Stimulated activated CD8-positive, alpha-beta memory T cell treated with anti-CD3 and anti-CD28 coated beads, Interleukin-7, amount 100 ng/mL, for 4 hours (primary cell): ENCODE measurements around the gene TTC39B.

ENCODE experiments used
- DNase-seq, 2 donors: peaks; one replicate each; pipeline ENCODE4 v3.0.0-alpha.2; 2020; ENCODE audit warnings: low read depth in 2 of 2

TTC39B gene

GRCh38 chr9:15178631-15179030 is 128.4 kb downstream of the TTC39B start:
- no peak for DNase-seq

GRCh38 chr9:15176836-15177235 is 130.2 kb downstream of the TTC39B start:
- no peak for DNase-seq

DNA sequence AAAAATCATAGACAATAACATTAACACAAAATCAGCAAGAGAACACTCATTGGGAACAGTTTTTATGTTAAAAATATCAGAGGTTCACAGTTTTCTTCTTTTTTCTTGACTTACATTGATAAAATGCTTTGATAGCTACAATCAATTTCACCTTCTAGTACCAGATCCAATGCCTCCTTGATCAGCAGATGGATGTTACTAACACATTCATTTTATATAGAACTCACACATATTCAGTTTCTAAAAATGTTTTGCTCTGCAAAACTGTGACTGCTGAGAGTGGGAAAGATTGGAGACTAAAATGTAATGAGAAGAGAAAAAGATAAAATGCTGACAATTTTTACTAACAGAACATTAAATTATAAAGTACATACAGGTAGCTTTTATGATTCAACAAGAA is 143.1 kb downstream of the TTC39B start:
- no peak for DNase-seq

- DNase-seq = no peak
Measured at GRCh38 chr9:15161753-15162152, 145.3 kb downstream of the TTC39B start.

DNA sequence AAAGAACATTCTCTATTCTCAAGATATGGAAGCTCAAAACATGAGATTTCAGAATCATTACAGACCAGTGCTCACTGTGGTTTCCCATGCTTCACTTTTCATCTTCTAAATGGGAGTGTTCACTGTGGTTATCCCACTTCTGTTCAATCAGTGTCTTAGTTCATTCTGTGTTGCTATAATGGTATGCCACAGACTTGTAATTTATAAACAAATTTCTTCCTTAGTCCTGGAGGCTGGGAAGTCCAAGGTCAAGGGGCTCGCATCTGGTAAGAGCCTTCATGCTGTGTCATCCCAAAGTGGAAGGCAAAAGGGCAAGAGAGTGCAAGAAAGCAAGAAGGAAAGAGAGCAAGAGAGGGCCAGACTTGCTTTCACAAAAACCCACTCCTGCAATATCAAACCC is 146.3 kb downstream of the TTC39B start:
- no peak for DNase-seq

- no peak for DNase-seq
Measured at GRCh38 chr9:15158064-15158463, 149.0 kb downstream of the TTC39B start.

- DNase-seq = no peak
Measured at GRCh38 chr9:15157381-15157780, 149.6 kb downstream of the TTC39B start.

DNA sequence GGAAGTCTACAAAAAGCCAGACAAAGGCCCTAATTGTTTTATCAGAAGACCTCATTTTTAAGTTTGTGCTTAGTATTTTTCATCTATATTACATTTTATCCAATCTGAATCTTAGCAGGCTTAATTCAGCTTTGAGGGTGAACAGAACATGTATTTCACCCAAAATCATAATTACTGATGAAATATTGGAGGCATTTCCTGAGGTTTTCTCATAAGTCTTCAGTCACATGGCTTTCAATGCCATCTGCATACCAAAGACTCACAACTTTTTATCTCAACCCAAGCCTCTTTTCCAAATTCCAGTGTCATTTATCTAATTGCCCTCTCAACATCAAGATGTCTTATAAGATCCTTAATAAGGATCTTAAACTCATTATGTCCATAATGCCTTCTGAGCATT is 150.8 kb downstream of the TTC39B start:
- no peak for DNase-seq

- DNase-seq = no peak
Measured at GRCh38 chr9:15155826-15156225, 151.2 kb downstream of the TTC39B start.

DNA sequence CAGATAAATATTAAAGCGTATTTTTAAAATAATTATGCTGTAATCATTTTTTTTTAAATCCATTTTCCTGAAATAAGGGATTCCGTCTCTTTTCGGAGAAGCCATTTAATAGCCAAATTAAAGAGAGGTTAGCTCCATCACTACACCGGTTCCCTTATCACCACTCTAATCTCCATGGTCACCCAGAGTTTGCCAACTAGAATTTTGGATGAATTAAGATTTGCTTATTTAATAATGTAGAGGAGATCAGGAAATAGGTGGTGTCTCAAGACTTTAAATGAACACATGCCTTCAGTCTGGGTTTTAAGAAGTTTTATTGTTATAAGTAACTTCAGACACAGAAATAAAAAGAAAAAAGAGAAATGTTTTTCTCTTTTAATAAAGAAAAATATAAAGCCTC is 151.7 kb downstream of the TTC39B start:
- no peak for DNase-seq

DNA sequence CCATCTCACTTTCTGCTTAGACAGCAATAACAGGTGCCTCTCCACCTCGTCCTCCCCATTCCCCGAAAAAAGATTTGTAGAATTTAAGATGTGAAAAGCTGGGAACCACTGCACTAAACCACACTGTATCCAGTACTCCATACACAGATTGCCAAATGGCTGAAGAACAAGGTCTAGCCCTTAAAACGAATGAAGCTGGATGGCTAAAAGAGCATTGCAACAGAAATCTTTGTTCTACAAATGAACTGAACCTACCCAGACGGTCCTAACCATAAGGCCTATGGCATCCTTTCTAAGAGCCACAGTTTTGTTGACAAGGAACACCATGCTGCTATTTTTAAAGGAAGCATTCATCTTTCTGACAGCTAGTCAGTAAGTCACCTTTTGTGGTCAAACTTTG is 152.3 kb downstream of the TTC39B start:
- no peak for DNase-seq

DNA sequence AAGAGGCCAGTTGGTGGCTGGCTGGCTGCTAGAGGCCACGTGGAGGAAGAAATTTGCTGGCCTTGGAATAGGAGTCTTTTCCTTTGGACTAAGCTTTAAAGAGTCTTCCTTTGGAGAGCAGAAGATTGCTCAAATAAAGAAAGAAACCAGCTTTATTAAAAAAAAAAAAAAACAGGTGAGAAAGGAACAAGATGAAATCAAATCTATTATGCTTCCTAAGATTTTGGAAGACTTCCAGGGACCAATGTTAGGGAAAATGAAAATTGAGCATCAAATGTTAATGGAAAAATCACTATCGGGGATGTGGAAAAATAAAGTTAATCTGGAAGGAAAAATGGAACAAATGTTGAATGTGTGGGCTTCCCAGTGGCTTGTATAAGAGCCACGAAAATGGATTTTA is 153.1 kb downstream of the TTC39B start:
- DNase-seq = no peak

DNA sequence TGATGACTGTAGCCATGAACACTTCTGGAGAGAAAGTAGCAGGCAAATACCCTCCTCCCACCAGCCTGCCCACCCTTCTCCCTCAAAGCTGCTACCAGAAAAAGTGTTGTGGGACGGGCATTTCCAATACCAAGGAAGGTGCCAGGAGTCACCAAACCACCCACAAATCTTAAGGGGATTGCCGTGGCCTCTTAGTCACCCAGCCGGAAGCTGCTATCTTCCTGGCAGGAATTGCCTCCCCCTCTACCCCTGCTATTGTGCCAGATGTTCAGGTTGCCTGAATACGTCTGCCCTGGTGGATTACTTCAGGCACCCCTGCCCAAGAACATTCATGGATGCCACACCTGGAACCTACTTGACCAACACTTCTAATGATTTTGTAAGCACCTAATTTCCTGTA is 156.1 kb downstream of the TTC39B start:
- no peak for DNase-seq

- DNase-seq = no peak
Measured at GRCh38 chr9:15149450-15149849, 157.6 kb downstream of the TTC39B start.

- DNase-seq = no peak
Measured at GRCh38 chr9:15146268-15146700, 160.7 kb downstream of the TTC39B start.

GRCh38 chr9:15144622-15145061 is 162.4 kb downstream of the TTC39B start:
- DNase-seq = no peak

GRCh38 chr9:15142878-15143534 is 164.0 kb downstream of the TTC39B start:
- no peak for DNase-seq

- no peak for DNase-seq
Measured at GRCh38 chr9:15140051-15140450, 167.0 kb downstream of the TTC39B start.

DNA sequence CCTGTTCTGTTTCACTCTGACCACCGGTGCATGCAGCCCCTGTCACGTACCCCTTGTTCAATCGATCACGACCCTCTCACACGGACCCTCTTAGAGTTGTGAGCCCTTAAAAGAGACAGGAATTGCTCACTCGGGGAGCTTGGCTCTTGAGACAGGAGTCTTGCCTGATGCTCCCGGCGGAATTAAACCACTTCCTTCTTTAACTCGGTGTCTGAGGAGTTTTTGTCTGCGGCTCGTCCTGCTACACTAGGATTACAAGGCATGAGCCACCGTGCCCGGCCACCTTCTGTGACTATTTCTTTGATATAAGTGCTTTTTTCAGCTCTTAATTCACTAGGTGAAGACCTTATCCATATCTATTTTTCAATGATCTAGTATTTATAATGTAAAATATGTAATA is 167.5 kb downstream of the TTC39B start:
- no peak for DNase-seq

DNA sequence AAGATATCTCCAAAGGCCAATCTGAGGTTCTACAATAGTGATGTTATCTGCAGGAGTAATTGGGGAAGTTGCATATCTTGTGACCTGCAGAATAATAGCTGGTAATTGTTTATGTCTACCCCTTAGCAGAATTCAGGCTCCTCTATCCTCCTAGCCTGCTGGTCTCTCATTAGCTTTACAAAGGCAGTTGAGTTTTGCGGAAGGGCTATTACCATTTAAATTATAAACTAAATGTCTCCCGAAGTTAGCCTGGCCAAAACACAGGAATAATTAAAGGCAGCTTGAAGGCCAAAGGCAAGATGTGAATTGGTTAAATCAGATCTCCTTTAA is 168.7 kb downstream of the TTC39B start:
- no peak for DNase-seq

DNA sequence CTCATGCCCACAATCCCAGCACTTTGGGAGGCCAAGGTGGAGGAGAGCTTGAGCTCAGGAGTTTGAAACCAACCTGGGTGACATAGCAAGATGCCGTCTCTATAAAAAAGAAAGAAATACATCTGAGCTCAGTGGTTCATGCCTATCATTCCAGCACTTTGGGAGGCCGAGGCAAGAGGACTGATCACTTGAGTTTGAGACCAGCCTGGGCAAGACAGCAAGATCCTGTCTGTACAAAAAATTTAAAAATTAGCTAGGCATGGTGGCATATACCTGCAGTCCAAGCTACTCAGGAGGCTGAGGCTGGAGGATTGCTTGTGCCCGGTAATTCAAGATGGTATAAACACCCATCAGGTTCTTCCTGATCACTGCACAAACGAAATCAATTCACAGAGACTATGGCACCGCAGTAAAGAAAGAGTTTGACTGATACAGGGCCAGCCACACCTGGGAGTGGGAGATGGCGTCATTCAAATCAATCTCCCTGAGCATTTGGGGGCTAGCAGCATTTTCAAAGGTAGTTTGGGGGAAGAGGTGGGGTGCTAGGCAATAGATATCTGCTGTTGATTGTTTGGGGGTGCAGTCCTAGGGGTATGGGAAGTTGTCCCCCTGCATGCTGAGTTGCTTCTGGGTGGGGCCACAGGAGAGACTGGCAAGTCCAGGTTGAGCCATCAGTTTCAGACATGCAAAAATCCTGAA is 169.2 kb downstream of the TTC39B start:
- DNase-seq = no peak

GRCh38 chr9:15137089-15137488 is 169.9 kb downstream of the TTC39B start:
- DNase-seq = no peak

DNA sequence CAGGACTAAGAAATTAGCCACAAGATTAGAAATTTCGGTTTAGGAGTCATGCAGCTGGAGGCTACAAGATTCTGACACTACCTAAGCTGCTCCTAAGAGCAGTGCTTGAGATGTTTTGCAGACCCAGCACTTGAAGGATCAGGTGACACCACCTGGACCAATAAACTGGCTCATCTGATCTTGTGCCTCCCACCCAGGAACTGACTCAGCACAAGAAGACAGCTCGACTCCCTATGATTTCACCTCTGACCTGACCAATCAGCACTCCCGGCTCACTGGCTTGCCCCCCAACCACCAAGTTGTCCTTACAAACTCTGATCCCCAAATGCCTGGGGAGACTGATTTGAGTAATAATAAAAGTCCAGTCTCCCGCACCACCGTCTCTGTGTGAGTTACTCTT is 170.4 kb downstream of the TTC39B start:
- DNase-seq = no peak
